ENCODE data around the gene TRIM61. TPM values are rescaled to one million over a fixed set of nuclear protein-coding genes. Genes with fewer than 3 reads are reported as not detected.
"Not testable (repeated sequence)": the region's sequence is repeated elsewhere in the genome, so short reads cannot be mapped to it uniquely, and the experiment has no call there.

The TRIM61 gene
- total RNA-seq, 1 donor from 2014 or later = 1.1 TPM

DNA sequence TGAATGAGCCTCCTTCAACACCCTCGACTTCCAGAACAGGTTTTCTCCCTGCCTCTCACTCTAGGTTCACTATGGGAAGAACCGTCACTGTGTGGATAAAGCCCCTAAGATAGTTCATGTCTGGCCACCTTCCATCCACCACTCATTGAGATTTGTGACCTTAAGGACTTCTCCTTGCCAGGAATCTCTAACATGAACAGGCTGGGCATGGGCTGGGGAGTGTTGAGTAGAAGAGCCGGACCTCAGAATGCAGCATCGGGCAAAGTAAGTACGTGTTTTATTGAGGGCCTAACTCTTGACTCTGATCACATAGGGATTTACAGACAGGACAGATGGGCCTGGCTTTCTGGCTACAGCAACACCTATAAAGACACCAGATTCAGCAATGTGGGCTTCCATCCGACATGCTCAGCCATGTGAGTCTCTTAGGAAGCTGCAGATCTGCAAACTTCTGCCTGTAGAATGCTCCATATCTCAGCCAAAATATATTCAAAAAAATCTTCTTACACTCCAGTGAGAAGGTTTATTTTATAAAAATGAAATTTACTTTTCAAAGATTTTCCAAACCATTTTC is 28.0 kb upstream of the TRIM61 start:
- H3K36me3 ChIP-seq (ENCODE audit: control insufficient read depth, insufficient read depth, low read length) = no peaks in the 10 kb centered on the region
- TF ChIP-seq CTCF (IDR thresholded peaks at IDR 0.05; ENCODE audit: insufficient read depth, low read length, severe bottlenecking) = no peak
- H3K27me3 ChIP-seq (ENCODE audit: control insufficient read depth, insufficient read depth, low read length) = no peaks in the 10 kb centered on the region
- DNase-seq (ENCODE audit: low read depth) (no peak), FAIRE-seq (peak; percentile 18)
- no peak overlapping the region for H3K4me3 ChIP-seq (ENCODE audit: low read depth, low read length)

DNA sequence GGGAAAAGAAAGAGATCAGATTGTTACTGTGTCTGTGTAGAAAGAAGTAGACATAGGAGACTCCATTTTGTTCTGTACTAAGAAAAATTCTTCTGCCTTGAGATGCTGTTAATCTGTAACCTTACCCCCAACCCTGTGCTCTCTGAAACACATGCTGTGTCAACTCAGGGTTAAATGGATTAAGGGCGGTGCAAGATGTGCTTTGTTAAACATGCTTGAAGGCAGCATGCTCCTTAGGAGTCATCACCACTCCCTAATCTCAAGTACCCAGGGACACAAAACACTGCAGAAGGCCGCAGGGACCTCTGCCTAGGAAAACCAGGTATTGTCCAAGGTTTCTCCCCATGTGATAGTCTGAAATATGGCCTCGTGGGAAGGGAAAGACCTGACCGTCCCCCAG is 24.5 kb upstream of the TRIM61 start:
- H3K27me3 ChIP-seq (ENCODE audit: control insufficient read depth, insufficient read depth, low read length); H3K36me3 ChIP-seq (ENCODE audit: control insufficient read depth, insufficient read depth, low read length); H3K4me3 ChIP-seq (ENCODE audit: low read depth, low read length); FAIRE-seq; DNase-seq (ENCODE audit: low read depth): not testable (repeated sequence)

DNA sequence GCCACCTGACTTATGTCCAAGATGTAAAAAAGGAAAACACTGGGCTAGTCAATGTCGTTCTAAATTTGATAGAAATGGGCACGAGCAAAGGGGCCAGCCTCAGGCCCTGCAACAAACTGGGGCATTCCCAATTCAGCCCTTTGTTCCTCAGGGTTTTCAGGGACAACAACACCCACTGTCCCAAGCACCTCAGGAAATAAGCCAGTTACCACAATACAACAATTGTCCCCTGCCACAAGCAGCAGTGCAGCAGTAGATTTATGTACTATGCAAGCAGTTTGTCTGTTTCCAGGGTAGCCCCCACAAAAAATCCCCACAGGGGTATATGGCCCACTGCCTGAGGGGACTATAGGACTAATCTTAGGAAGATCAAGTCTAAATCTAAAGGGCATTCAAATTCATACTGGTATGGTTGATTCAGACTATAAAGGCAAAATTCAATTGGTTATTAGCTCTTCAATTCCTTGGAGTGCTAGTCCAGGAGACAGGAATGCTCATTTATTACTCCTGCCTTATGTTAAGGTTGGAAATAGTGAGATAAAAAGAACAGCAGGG is 21.1 kb upstream of the TRIM61 start:
- H3K36me3 ChIP-seq (ENCODE audit: control insufficient read depth, insufficient read depth, low read length); H3K4me3 ChIP-seq (ENCODE audit: low read depth, low read length); DNase-seq (ENCODE audit: low read depth); H3K27me3 ChIP-seq (ENCODE audit: control insufficient read depth, insufficient read depth, low read length); FAIRE-seq: not testable (repeated sequence)

- H3K36me3 ChIP-seq (ENCODE audit: control insufficient read depth, insufficient read depth, low read length) = no peaks in the 10 kb centered on the region
- H3K4me3 ChIP-seq (ENCODE audit: low read depth, low read length) = no peak overlapping the region
- no peak for TF ChIP-seq CTCF (IDR thresholded peaks at IDR 0.05; ENCODE audit: insufficient read depth, low read length, severe bottlenecking)
- DNase-seq (ENCODE audit: low read depth) (no peak), FAIRE-seq (no peak)
- no peaks in the 10 kb centered on the region for H3K27me3 ChIP-seq (ENCODE audit: control insufficient read depth, insufficient read depth, low read length)
These were observed 20.5 kb upstream of the TRIM61 start for GRCh38 chr4:164997941-164998340.

DNA sequence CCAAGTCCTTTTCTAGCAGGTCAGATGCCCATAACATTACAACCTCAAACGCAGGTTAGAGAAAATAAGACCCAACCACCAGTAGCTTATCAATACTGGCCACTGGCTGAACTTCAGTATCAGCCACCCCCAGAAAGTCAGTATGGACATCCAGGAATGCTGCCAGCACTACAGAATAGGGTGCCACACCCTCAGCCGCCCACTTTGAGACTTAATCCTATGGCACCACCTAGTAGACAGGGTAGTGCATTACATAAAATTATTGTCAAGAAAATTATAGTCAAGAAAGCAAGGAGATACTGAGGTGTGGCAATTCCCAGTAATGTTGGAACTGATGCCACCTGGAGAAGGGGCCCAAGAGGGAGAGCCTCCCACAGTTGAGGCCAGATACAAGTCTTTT is 19.9 kb upstream of the TRIM61 start:
- no peak overlapping the region for H3K4me3 ChIP-seq (ENCODE audit: low read depth, low read length)
- FAIRE-seq (no peak), DNase-seq (ENCODE audit: low read depth) (no peak)
- H3K27me3 ChIP-seq (ENCODE audit: control insufficient read depth, insufficient read depth, low read length) = no peaks in the 10 kb centered on the region
- TF ChIP-seq CTCF (IDR thresholded peaks at IDR 0.05; ENCODE audit: insufficient read depth, low read length, severe bottlenecking) = no peak
- no peaks in the 10 kb centered on the region for H3K36me3 ChIP-seq (ENCODE audit: control insufficient read depth, insufficient read depth, low read length)

DNA sequence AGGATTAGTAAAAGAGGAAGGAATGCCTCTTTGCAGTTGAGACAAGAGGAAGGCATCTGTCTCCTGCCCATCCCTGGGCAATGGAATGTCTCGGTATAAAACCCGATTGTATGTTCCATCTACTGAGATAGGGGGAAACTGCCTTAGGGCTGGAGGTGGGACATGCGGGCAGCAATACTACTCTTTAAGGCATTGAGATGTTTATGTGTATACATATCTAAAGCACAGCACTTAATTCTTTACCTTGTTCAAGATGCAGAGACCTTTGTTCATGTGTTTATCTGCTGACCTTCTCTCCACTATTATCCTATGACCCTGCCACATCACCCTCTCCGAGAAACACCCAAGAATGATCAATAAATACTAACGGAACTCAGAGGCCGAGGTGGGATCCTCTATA is 18.7 kb upstream of the TRIM61 start:
- H3K36me3 ChIP-seq (ENCODE audit: control insufficient read depth, insufficient read depth, low read length) = not testable (repeated sequence)

DNA sequence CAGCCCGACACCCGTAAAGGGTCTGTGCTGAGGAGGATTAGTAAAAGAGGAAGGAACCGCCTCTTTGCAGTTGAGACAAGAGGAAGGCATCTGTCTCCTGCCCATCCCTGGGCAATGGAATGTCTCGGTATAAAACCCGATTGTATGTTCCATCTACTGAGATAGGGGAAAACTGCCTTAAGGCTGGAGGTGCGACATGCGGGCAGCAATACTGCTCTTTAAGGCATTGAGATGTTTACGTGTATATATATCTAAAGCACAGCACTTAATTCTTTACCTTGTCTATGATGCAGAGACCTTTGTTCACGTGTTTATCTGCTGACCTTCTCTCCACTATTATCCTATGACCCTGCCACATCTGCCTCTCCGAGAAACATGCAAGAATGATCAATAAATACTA is 13.3 kb upstream of the TRIM61 start:
- H3K36me3 ChIP-seq (ENCODE audit: control insufficient read depth, insufficient read depth, low read length); H3K4me3 ChIP-seq (ENCODE audit: low read depth, low read length); DNase-seq (ENCODE audit: low read depth); H3K27me3 ChIP-seq (ENCODE audit: control insufficient read depth, insufficient read depth, low read length); FAIRE-seq: not testable (repeated sequence)

More for the DNA sequence above, 18.7 kb upstream of the TRIM61 start:
- DNase-seq (ENCODE audit: low read depth); H3K27me3 ChIP-seq (ENCODE audit: control insufficient read depth, insufficient read depth, low read length); FAIRE-seq; H3K4me3 ChIP-seq (ENCODE audit: low read depth, low read length): not testable (repeated sequence)

DNA sequence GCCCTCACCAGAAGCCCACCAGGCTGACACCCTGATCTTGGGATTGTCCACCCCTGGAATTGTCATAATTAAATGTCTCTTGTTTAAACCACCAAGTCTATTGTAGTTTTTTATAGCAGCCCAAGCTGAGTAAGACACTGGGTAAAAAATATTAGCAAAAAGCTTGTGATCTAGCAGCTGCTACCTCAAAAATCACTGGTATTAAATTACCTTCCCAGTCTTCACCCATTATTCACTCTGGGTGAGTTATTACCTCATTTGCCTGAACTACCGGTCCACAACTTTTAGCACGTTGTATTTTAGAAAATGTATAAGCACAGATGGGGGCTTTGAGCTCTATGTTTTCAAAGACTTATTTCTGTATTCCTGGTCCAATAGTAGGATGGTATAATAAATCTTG is 12.0 kb upstream of the TRIM61 start:
- no peaks in the 10 kb centered on the region for H3K36me3 ChIP-seq (ENCODE audit: control insufficient read depth, insufficient read depth, low read length)
- no peak for FAIRE-seq
- no peak overlapping the region for H3K4me3 ChIP-seq (ENCODE audit: low read depth, low read length)
- no peaks in the 10 kb centered on the region for H3K27me3 ChIP-seq (ENCODE audit: control insufficient read depth, insufficient read depth, low read length)
- no peak for DNase-seq (ENCODE audit: low read depth)
- TF ChIP-seq CTCF (IDR thresholded peaks at IDR 0.05; ENCODE audit: insufficient read depth, low read length, severe bottlenecking) = no peak

- not testable (repeated sequence) for H3K36me3 ChIP-seq (ENCODE audit: control insufficient read depth, insufficient read depth, low read length); H3K4me3 ChIP-seq (ENCODE audit: low read depth, low read length); H3K27me3 ChIP-seq (ENCODE audit: control insufficient read depth, insufficient read depth, low read length); DNase-seq (ENCODE audit: low read depth)
- FAIRE-seq = peak; percentile 23
These were observed 5.5 kb downstream of the TRIM61 start for GRCh38 chr4:164971929-164972328.
